G401 (cell line): ENCODE data around the gene DUSP28. TPM values are rescaled to one million over a fixed set of nuclear protein-coding genes. Genes with fewer than 3 reads are reported as not detected.
"Not testable (repeated sequence)": the region's sequence is repeated elsewhere in the genome, so short reads cannot be mapped to it uniquely, and the experiment has no call there.

Experiments
- DNase-seq: peaks from one replicate; pipeline ENCODE4 v3.0.0-alpha.2; 2015; ENCODE audit warnings: low spot score
- in situ Hi-C: cut with HindIII; loops from 2 replicates; pipeline ENCODE4 v1.10.0; 2016; ENCODE audit warnings: low sequenced_read_pairs, mixed read lengths
- total RNA-seq: library from RNA; depleted of rRNA; stranded (reverse); fragments of >200 nt; shearing (Covaris generic); gene quantifications from 2 replicates; pipeline ENCODE4 v1.2.3, GENCODE V29; 2014

Gene DUSP28
- total RNA-seq, 1 experiment from 2014 or later: 4.9 TPM

- in situ Hi-C loops: no loop called here
- DNase-seq: no peak
These were observed 34.4 kb upstream of the DUSP28 start for GRCh38 chr2:240525802-240526201.

GRCh38 chr2:240526521-240526920 lies 33.6 kb upstream of the DUSP28 start:
- no peak for DNase-seq

GRCh38 chr2:240527153-240527750 lies 32.9 kb upstream of the DUSP28 start:
- DNase-seq: no peak
- in situ Hi-C loops: no loop called here

More at GRCh38 chr2:240526521-240526920, 33.6 kb upstream of the DUSP28 start:
- in situ Hi-C loops: no loop called here

- in situ Hi-C loops: no loop called here
- DNase-seq: no peak
These were observed 31.6 kb upstream of the DUSP28 start for GRCh38 chr2:240528406-240529040.

- in situ Hi-C loops: no loop called here
- DNase-seq: no peak
These were observed 30.7 kb upstream of the DUSP28 start for GRCh38 chr2:240529344-240529999.

- DNase-seq: no peak
- in situ Hi-C loops: no loop called here
These were observed 30.0 kb upstream of the DUSP28 start for GRCh38 chr2:240530181-240530580.

- in situ Hi-C loops: no loop called here
- no peak for DNase-seq
These were observed 29.1 kb upstream of the DUSP28 start for GRCh38 chr2:240531038-240531437.

GRCh38 chr2:240532031-240532775 lies 28.0 kb upstream of the DUSP28 start:
- in situ Hi-C loops: no loop called here
- DNase-seq: no peak

GRCh38 chr2:240538031-240538780 lies 22.0 kb upstream of the DUSP28 start:
- DNase-seq: no peak
- in situ Hi-C loops: no loop called here

GRCh38 chr2:240539101-240539500 lies 21.1 kb upstream of the DUSP28 start:
- in situ Hi-C loops, DNase-seq: not testable (repeated sequence)

GRCh38 chr2:240539906-240540305 lies 20.3 kb upstream of the DUSP28 start:
- in situ Hi-C loops: no loop called here
- no peak for DNase-seq

GRCh38 chr2:240551288-240551687 lies 8.9 kb upstream of the DUSP28 start:
- no peak for DNase-seq
- in situ Hi-C loops: loop anchor here (5.0 kb wide), 1 partner anchor 34 kb away; no protein-coding TSS in a partner anchor

- no peak for DNase-seq
- in situ Hi-C loops: loop anchor here (5.0 kb wide), 1 partner anchor 35 kb away; no protein-coding TSS in a partner anchor
These were observed 8.3 kb upstream of the DUSP28 start for GRCh38 chr2:240551811-240552210.

- DNase-seq: no peak
- in situ Hi-C loops: loop anchor here (5.0 kb wide), 1 partner anchor 37 kb away; no protein-coding TSS in a partner anchor
These were observed 6.1 kb upstream of the DUSP28 start for GRCh38 chr2:240553956-240554480.

- DNase-seq: no peak
- in situ Hi-C loops: loop anchor here (5.0 kb wide), 1 partner anchor 38 kb away; no protein-coding TSS in a partner anchor
These were observed 5.2 kb upstream of the DUSP28 start for GRCh38 chr2:240554767-240555493.

GRCh38 chr2:240555541-240556250 lies 4.5 kb upstream of the DUSP28 start:
- in situ Hi-C loops: no loop called here
- DNase-seq: no peak

GRCh38 chr2:240556553-240557100 lies 3.5 kb upstream of the DUSP28 start:
- DNase-seq: no peak
- in situ Hi-C loops: no loop called here
